PC-3 (cell line): ENCODE data around the gene INF2. TPM values are rescaled to one million over a fixed set of nuclear protein-coding genes. Genes with fewer than 3 reads are reported as not detected.
"Not testable (repeated sequence)": the region's sequence is repeated elsewhere in the genome, so short reads cannot be mapped to it uniquely, and the experiment has no call there.

Experiments used
- ATAC-seq: fragments of 200-7000 bp; cut with Tn5 transposase; 2 replicates; pipeline ENCODE4 v1.9.1; 2020; ENCODE audit warnings: mild to moderate bottlenecking, moderate library complexity
- BruUV-seq: library from RNA; stranded (reverse); fragments of 400-500 nt; replicated peaks from 2 replicates; lab custom pipeline; 2021; lab: Mats Ljungman, UMichigan
- CTCF ChIA-PET: fragments of 300-600 bp; sonication (Branson Sonifier 250); formaldehyde crosslinking; loops from one replicate; lab custom pipeline; 2022; ENCODE audit warnings: antibody characterized with exemption; lab: Charles Lee
- POLR2A ChIA-PET: fragments of 300-600 bp; sonication (Branson Sonifier 250); formaldehyde crosslinking; loops from one replicate; lab custom pipeline; 2022; ENCODE audit warnings: antibody characterized with exemption; ENCODE audit not compliant: unreplicated experiment; lab: Charles Lee
- DNase-seq: peaks from one replicate; pipeline ENCODE4 v3.0.0-alpha.2; 2015
- H2AFZ ChIP-seq: fragments of 300-600 bp; sonication (generic); 2 replicates; pipeline ENCODE4 v1.6.0; 2016; ENCODE audit warnings: antibody characterized with exemption, low read length
- H3F3A ChIP-seq: fragments of 300-600 bp; sonication (generic); one replicate; pipeline ENCODE4 v1.6.0; 2017; ENCODE audit warnings: antibody characterized with exemption, low read length, control low read depth, mild to moderate bottlenecking; ENCODE audit not compliant: unreplicated experiment
- H3K27ac ChIP-seq: fragments of 300-600 bp; sonication (generic); 2 replicates; pipeline ENCODE4 v1.5.1; 2016; ENCODE audit warnings: mild to moderate bottlenecking, low read length
- H3K27me3 ChIP-seq: fragments of 300-600 bp; sonication (generic); 2 replicates; pipeline ENCODE4 v1.6.1; 2016; ENCODE audit warnings: low read length, mixed read lengths
- H3K36me3 ChIP-seq: fragments of 300-600 bp; sonication (generic); 2 replicates; pipeline ENCODE4 v1.6.1; 2016; ENCODE audit warnings: low read depth, mixed run types, low read length, mixed read lengths
- H3K4me1 ChIP-seq: fragments of 300-600 bp; sonication (generic); 2 replicates; pipeline ENCODE4 v1.5.1; 2016; ENCODE audit warnings: low read length; ENCODE audit not compliant: insufficient read depth
- H3K4me2 ChIP-seq: fragments of 300-600 bp; sonication (generic); 2 replicates; pipeline ENCODE4 v1.6.0; 2016; ENCODE audit warnings: low read length
- H3K4me3 ChIP-seq: fragments of 300-600 bp; sonication (generic); 2 replicates; pipeline ENCODE4 v1.5.1; 2016; ENCODE audit warnings: mild to moderate bottlenecking, low read length, mixed read lengths
- H3K79me2 ChIP-seq: fragments of 300-600 bp; sonication (generic); 2 replicates; pipeline ENCODE4 v1.6.1; 2017; ENCODE audit warnings: low read length, mixed read lengths
- H3K9ac ChIP-seq: fragments of 300-600 bp; sonication (generic); 2 replicates; pipeline ENCODE4 v1.6.0; 2016; ENCODE audit warnings: mild to moderate bottlenecking, low read length
- H3K9me2 ChIP-seq: fragments of 300-600 bp; sonication (generic); replicated peaks from 2 replicates; pipeline ENCODE4 v1.6.1; 2016; ENCODE audit warnings: mixed run types, low read length, mixed read lengths
- H3K9me3 ChIP-seq: fragments of 300-600 bp; sonication (generic); 2 replicates; pipeline ENCODE4 v1.6.1; 2016; ENCODE audit warnings: low read length, mixed read lengths
- H4K20me1 ChIP-seq: fragments of 300-600 bp; sonication (generic); 2 replicates; pipeline ENCODE4 v1.6.1; 2016; ENCODE audit warnings: low read length, mixed read lengths
- EZH2 ChIP-seq: fragments of 300-600 bp; sonication (generic); IDR thresholded peaks from one replicate; pipeline ENCODE4 v1.6.1; 2017; ENCODE audit warnings: antibody characterized with exemption, mild to moderate bottlenecking, low read length; ENCODE audit not compliant: unreplicated experiment
- EZH2phosphoT487 ChIP-seq: fragments of 300-600 bp; sonication (generic); IDR thresholded peaks from 2 replicates; pipeline ENCODE4 v1.6.1; 2018; ENCODE audit warnings: mild to moderate bottlenecking, antibody characterized with exemption, low read length, borderline replicate concordance
- intact Hi-C: fragments of 100-400 bp; cut with micrococcal nuclease; formaldehyde crosslinking; loops from 2 replicates; pipeline ENCODE4 v1.9.0; 2023
- total RNA-seq: library from RNA; depleted of rRNA; stranded (reverse); fragments of >200 nt; gene quantifications from 2 replicates; pipeline ENCODE4 v1.2.3, GENCODE V29; 2014
- TF ChIP-seq, protein P1 (sequence below): fragments of 300-600 bp; sonication (generic); conservative IDR thresholded peaks from 2 replicates; pipeline ENCODE4 v1.5.1; 2017; ENCODE audit warnings: antibody characterized with exemption, low read depth, mild to moderate bottlenecking, low read length

The INF2 gene
- total RNA-seq, 1 experiment from 2014 or later = 132 TPM

DNA sequence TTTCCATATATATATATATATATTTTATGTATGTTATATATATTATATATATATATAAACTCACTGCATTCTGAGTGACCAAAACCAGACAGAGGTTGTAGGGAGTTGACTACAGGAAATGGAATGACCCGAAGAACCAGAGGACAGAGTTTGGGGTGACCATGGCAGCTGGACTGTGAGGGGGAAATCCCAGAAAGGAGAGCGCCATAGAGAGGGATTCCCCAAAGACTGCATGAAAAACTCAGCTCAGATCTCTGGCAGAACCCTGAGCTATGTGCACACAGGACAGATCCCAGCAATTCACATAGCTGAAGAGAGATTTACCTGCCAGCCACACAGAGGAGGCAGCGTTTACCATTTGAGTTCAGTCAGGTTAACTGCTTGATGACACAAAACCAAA is 19.7 kb upstream of the INF2 start:
- Histone ChIP-seq H2AFZ (no peak overlapping the region), H3K36me3 (no peaks in the 10 kb centered on the region), H3K4me1 (peaks cover 10% of the 10 kb centered on the region; the same call in 1 of the 2 replicates), H3K9me3 (no peaks in the 10 kb centered on the region), H3K4me2 (no peak overlapping the region), H3K9me2 (no peaks in the 10 kb centered on the region), H3K9ac (no peak overlapping the region), H3K4me3 (no peak overlapping the region), H3K27me3 (no peaks in the 10 kb centered on the region), H3F3A (no peaks in the 10 kb centered on the region), H3K27ac (no peak overlapping the region), H3K79me2 (no peaks in the 10 kb centered on the region), H4K20me1 (no peaks in the 10 kb centered on the region)
- ChIA-PET POLR2A (no interaction called here), CTCF (no interaction called here)
- DNase-seq (no peak), ATAC-seq (no peak)
- no TSS peak for BruUV-seq
- intact Hi-C loops = no loop called here
- TF ChIP-seq EZH2 (no peak), EZH2phosphoT487 (no peak)
- TF ChIP-seq, protein P1, sequence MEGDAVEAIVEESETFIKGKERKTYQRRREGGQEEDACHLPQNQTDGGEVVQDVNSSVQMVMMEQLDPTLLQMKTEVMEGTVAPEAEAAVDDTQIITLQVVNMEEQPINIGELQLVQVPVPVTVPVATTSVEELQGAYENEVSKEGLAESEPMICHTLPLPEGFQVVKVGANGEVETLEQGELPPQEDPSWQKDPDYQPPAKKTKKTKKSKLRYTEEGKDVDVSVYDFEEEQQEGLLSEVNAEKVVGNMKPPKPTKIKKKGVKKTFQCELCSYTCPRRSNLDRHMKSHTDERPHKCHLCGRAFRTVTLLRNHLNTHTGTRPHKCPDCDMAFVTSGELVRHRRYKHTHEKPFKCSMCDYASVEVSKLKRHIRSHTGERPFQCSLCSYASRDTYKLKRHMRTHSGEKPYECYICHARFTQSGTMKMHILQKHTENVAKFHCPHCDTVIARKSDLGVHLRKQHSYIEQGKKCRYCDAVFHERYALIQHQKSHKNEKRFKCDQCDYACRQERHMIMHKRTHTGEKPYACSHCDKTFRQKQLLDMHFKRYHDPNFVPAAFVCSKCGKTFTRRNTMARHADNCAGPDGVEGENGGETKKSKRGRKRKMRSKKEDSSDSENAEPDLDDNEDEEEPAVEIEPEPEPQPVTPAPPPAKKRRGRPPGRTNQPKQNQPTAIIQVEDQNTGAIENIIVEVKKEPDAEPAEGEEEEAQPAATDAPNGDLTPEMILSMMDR = no peak

DNA sequence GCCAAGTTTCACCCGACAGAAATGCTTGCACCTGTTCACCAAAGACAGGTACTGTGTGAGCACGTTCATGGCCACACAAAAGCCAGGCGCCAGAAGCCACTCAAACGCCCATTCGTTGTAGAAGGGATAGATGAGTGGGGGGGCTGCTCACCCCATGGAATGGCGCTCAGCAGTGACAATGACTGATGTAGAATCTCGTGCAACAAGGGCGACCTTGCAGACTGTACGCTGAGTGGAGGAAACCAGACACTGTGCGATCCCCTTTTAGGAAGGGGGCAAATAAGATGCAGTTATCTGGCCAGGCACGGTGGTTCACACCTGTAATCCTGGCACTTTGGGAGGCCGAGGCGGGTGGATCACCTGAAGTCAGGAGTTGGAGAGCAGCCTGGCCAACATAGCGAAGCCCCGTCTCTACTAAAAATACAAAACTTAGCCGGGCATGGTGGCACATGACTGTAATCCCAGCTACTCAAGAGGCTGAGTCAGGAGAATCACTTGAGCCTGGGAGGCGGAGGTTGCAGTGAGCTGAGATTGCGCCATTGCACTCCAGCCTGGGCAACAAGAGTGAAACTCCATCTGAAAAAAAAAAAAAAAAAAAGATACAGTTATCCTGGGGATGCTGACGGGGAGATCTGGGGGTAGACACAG is 18.0 kb upstream of the INF2 start:
- H3K27me3 ChIP-seq, POLR2A ChIA-PET, H3K4me1 ChIP-seq, H2AFZ ChIP-seq, intact Hi-C loops, H3K4me3 ChIP-seq, H3K79me2 ChIP-seq, ATAC-seq, H3K27ac ChIP-seq, H3K9ac ChIP-seq, DNase-seq, H4K20me1 ChIP-seq, H3K9me3 ChIP-seq, H3K4me2 ChIP-seq, H3F3A ChIP-seq, CTCF ChIA-PET, BruUV-seq, H3K9me2 ChIP-seq, H3K36me3 ChIP-seq: not testable (repeated sequence)

DNA sequence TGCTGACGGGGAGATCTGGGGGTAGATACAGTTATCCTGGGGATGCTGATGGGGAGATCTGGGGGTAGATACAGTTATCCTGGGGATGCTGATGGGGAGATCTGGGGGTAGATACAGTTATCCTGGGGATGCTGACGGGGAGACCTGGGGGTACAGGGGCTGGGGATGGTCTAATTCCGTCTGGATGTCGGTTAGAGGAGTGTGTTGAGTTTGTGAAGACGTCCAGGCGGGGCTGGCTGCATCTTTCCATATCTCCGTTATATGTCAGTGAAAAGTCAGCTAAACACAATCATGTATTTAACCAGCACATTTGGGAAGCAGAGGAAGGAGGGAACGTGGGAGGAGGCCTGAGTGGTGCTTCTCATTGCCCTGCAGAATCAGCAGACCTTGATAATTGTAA is 17.3 kb upstream of the INF2 start:
- H3K9ac ChIP-seq, H3K9me2 ChIP-seq, POLR2A ChIA-PET, H3K79me2 ChIP-seq, H3K27me3 ChIP-seq, H4K20me1 ChIP-seq, H3K27ac ChIP-seq, CTCF ChIA-PET, ATAC-seq, H3K9me3 ChIP-seq, H3K4me2 ChIP-seq, H3F3A ChIP-seq, H3K4me1 ChIP-seq, BruUV-seq, H2AFZ ChIP-seq, H3K36me3 ChIP-seq, intact Hi-C loops, H3K4me3 ChIP-seq, DNase-seq: not testable (repeated sequence)

DNA sequence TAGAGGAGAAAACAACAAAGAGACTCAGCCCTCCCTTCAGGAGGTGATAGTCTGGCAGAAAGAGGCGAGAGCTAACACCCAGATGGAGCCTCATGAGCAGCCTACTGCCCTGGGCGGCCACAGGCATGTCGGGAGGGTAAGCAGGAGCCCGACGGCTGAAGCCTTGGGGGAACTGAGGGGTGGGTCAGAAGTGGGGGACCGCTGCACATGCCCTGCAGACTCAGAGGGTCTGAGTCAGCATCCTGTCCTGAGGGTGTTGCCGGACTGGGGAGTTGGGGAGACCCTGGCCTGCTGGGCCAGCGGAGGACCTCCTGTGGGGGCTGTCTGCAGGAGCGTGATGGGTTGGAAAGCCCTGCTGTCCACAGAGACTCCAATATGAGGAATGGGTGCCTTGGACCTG is 15.9 kb upstream of the INF2 start:
- no peaks in the 10 kb centered on the region for H3K9me2 ChIP-seq
- ATAC-seq (no peak), DNase-seq (no peak)
- H3K4me1 ChIP-seq = peaks cover 14% of the 10 kb centered on the region
- no TSS peak for BruUV-seq
- no peak overlapping the region for H3K4me3 ChIP-seq
- no peak overlapping the region for H3K4me2 ChIP-seq
- no peaks in the 10 kb centered on the region for H3F3A ChIP-seq
- no peak overlapping the region for H2AFZ ChIP-seq
- ChIA-PET CTCF (no interaction called here), POLR2A (no interaction called here)
- intact Hi-C loops = no loop called here
- no peaks in the 10 kb centered on the region for H4K20me1 ChIP-seq
- no peaks in the 10 kb centered on the region for H3K9me3 ChIP-seq
- no peak overlapping the region for H3K27ac ChIP-seq
- H3K79me2 ChIP-seq = no peaks in the 10 kb centered on the region
- no peaks in the 10 kb centered on the region for H3K27me3 ChIP-seq
- H3K36me3 ChIP-seq = no peaks in the 10 kb centered on the region
- TF ChIP-seq EZH2 (no peak), EZH2phosphoT487 (no peak)
- TF ChIP-seq, protein P1 = no peak
- H3K9ac ChIP-seq = no peak overlapping the region
